GM12878 (cell line): ENCODE measurements around the gene RNF181. TPM values are rescaled to one million over a fixed set of nuclear protein-coding genes. Genes with fewer than 3 reads are reported as not detected.
A peak's percentile ranks its signal among the peaks of the same experiment; 100 is the strongest.

Source experiments
- ATAC-seq: fragments of 200-7000 bp; cut with Tn5 transposase; 3 replicates; pipeline ENCODE4 v1.9.1; 2020; ENCODE audit warnings: mild to moderate bottlenecking, moderate library complexity
- BruUV-seq: library from RNA; stranded (reverse); fragments of 400-500 nt; replicated peaks from 2 replicates; lab custom pipeline; 2021; lab: Mats Ljungman, UMichigan
- CTCF ChIA-PET: fragments of 300-600 bp; sonication (Branson Sonifier 250); formaldehyde crosslinking; extraction: SDS; loops from one replicate; lab custom pipeline; 2021; ENCODE audit warnings: inconsistent platforms; lab: Yijun Ruan, JAX
- POLR2A ChIA-PET: fragments of 350-600 bp; formaldehyde crosslinking; extraction: SDS; loops from one replicate; lab custom pipeline; 2021; ENCODE audit warnings: inconsistent platforms; lab: Charles Lee
- RAD21 ChIA-PET: fragments of 300-600 bp; sonication (Branson Sonifier 250); formaldehyde crosslinking; loops from one replicate; lab custom pipeline; 2023; ENCODE audit warnings: antibody characterized with exemption; ENCODE audit not compliant: unreplicated experiment; lab: Charles Lee
- SMC1A ChIA-PET: fragments of 300-600 bp; sonication (Branson Sonifier 250); formaldehyde crosslinking; loops from one replicate; lab custom pipeline; 2023; ENCODE audit not compliant: unreplicated experiment, uncharacterized antibody; lab: Charles Lee
- DNase-seq: peaks from one replicate; pipeline ENCODE4 v3.0.0-alpha.2; 2011; ENCODE audit warnings: low read depth, low spot score
- FAIRE-seq: peaks from 3 replicates; lab custom pipeline; 2011; peaks lifted over from hg19 to GRCh38; lab: Jason Lieb, UNC
- H2AFZ ChIP-seq: 2 replicates; pipeline ENCODE4 v1.6.0; 2011; ENCODE audit warnings: low read depth, low read length, control low read depth; ENCODE audit not compliant: control insufficient read depth
- H3K27ac ChIP-seq: 2 replicates; pipeline ENCODE4 v1.5.1; 2011; ENCODE audit warnings: control low read depth; ENCODE audit not compliant: control insufficient read depth, insufficient read depth
- H3K27me3 ChIP-seq, 2 experiments: replicated peaks in 1 of 2; 2 replicates each; pipeline versions ENCODE4 v1.6.0 to v1.6.1; 2011; ENCODE audit warnings: low read length in 1 of 2; ENCODE audit not compliant: control insufficient read depth in 2 of 2, insufficient read depth in 2 of 2
- H3K36me3 ChIP-seq, 2 experiments: 2 replicates each; pipeline ENCODE4 v1.5.1; 2011; ENCODE audit warnings: low read length in 1 of 2; ENCODE audit not compliant: control insufficient read depth in 2 of 2, insufficient read depth in 2 of 2
- H3K4me1 ChIP-seq: 2 replicates; pipeline ENCODE4 v1.6.1; 2011; ENCODE audit warnings: mild to moderate bottlenecking, low read length, moderate library complexity, mixed read lengths; ENCODE audit not compliant: control insufficient read depth, insufficient read depth
- H3K4me2 ChIP-seq: 2 replicates; pipeline ENCODE4 v1.6.0; 2011; ENCODE audit warnings: control low read depth; ENCODE audit not compliant: control insufficient read depth, insufficient read depth
- H3K4me3 ChIP-seq: fragments of 200-600 bp; sonication (generic); 2 replicates; pipeline ENCODE4 v1.5.1; 2016
- H3K79me2 ChIP-seq: 2 replicates; pipeline ENCODE4 v1.6.0; 2011; ENCODE audit warnings: low read length; ENCODE audit not compliant: control insufficient read depth, insufficient read depth
- H3K9ac ChIP-seq: 2 replicates; pipeline ENCODE4 v1.8.0; 2011; ENCODE audit warnings: low read length, control low read depth, mixed read lengths; ENCODE audit not compliant: control insufficient read depth, insufficient read depth
- H3K9me3 ChIP-seq: replicated peaks from 3 replicates; pipeline ENCODE4 v1.5.1; 2011; ENCODE audit warnings: mild to moderate bottlenecking, low read length; ENCODE audit not compliant: control insufficient read depth, insufficient read depth
- H4K20me1 ChIP-seq: 2 replicates; pipeline ENCODE4 v1.6.0; 2011; ENCODE audit not compliant: control insufficient read depth, insufficient read depth
- ASH2L ChIP-seq: fragments of 300-600, 200-600 bp; sonication (generic); IDR thresholded peaks from 2 replicates; pipeline ENCODE4 v1.6.1; 2017; ENCODE audit warnings: low read depth, mild to moderate bottlenecking, borderline replicate concordance
- BACH1 ChIP-seq: fragments of 450-650 bp; IDR thresholded peaks from 2 replicates; pipeline ENCODE4 v1.6.1; 2017; ENCODE audit warnings: mild to moderate bottlenecking, borderline replicate concordance
- CREM ChIP-seq: IDR thresholded peaks from 2 replicates; pipeline ENCODE4 v1.6.1; 2014; ENCODE audit warnings: antibody characterized with exemption, low read depth
- EED ChIP-seq: sonication (generic); IDR thresholded peaks from 2 replicates; pipeline ENCODE4 v1.6.1; 2016; ENCODE audit warnings: antibody characterized with exemption, low read depth
- PAX5 ChIP-seq: IDR thresholded peaks from 2 replicates; pipeline ENCODE4 v1.6.1; 2011; ENCODE audit warnings: low read depth, low read length, borderline replicate concordance
- POLR2AphosphoS2 ChIP-seq: IDR thresholded peaks from 2 replicates; pipeline ENCODE4 v1.6.1; 2011; ENCODE audit warnings: low read depth, mild to moderate bottlenecking, low read length, improper control_type of control experiment, moderate library complexity
- POU2F2 ChIP-seq: IDR thresholded peaks from 3 replicates; pipeline ENCODE4 v1.6.1; 2011; ENCODE audit warnings: low read depth, mild to moderate bottlenecking, low read length, borderline replicate concordance
- PRDM15 ChIP-seq: fragments of 450-650 bp; formaldehyde crosslinking; IDR thresholded peaks from 2 replicates; pipeline ENCODE4 v1.4.0; 2020; ENCODE audit warnings: mild to moderate bottlenecking, moderate library complexity
- STAT3 ChIP-seq: IDR thresholded peaks from 2 replicates; pipeline ENCODE4 v1.6.1; 2011; ENCODE audit warnings: low read depth, low read length, improper control_type of control experiment
- USF2 ChIP-seq: IDR thresholded peaks from 2 replicates; pipeline ENCODE4 v1.6.1; 2011; ENCODE audit warnings: low read depth, low read length, improper control_type of control experiment, borderline replicate concordance
- ZNF207 ChIP-seq: fragments of 450-650 bp; IDR thresholded peaks from 2 replicates; pipeline ENCODE4 v1.6.1; 2014; ENCODE audit warnings: antibody characterized with exemption, mild to moderate bottlenecking, borderline replicate concordance
- WGBS: methylation state at CpG from one replicate; pipeline ENCODE4 v1.1.6; 2016; ENCODE audit warnings: low lambda C conversion rate; ENCODE audit not compliant: insufficient replicate concordance, insufficient coverage; ENCODE audit errors: missing lambda C conversion rate; 5-methylcytosine and 5-hydroxymethylcytosine counted together
- in situ Hi-C: fragments of 300-500 bp; cut with MboI; formaldehyde crosslinking; loops from 9 replicates; pipeline ENCODE4 v1.14.3; 2018; ENCODE audit warnings: mixed read lengths
- intact Hi-C: fragments of 100-400 bp; cut with micrococcal nuclease; formaldehyde crosslinking; loops from one replicate; pipeline ENCODE4 v1.14.2; 2022; ENCODE audit not compliant: unreplicated experiment
- polyA plus RNA-seq, 11 experiments: library from polyadenylated mRNA; depleted of rRNA in 4 of 11; unstranded in 6 of 11; stranded (reverse) in 5 of 11; fragments of >200 nt; fragmentation: Nextera tagmentation in 4 of 11; fragmentation: Illumina TruSeq in 1 of 11; extraction: Ambion mirVana in 4 of 11; extraction: Trizol in 1 of 11; gene quantifications; 1 replicate in 1 of 11; 2 replicates in 10 of 11; pipeline versions ENCODE4 v1.2.1 to v1.2.3, GENCODE V29; 2011 to 2016; ENCODE audit warnings: inconsistent platforms in 2 of 11, missing spikeins in 2 of 11, low read depth in 1 of 11
- total RNA-seq, 4 experiments: library from RNA; depleted of rRNA in 3 of 4; stranded (reverse); fragments of >200 nt in 3 of 4; fragmentation: Illumina TruSeq in 1 of 4; extraction: Trizol in 1 of 4; gene quantifications; 2 replicates each; pipeline versions ENCODE4 v1.2.1 to v1.2.3, GENCODE V29; 2013 to 2021

The RNF181 gene
- total and polyA plus RNA-seq, 10 of the 15 experiments (the other 5 are each of a cell fraction or from before 2014, with no cell fraction given) = 101 to 409 (median 213) TPM

GRCh38 chr2:85605406-85606115, 10.0 kb downstream of the RNF181 start:
- FAIRE-seq (no peak), DNase-seq (no peak), ATAC-seq (no peak)
- H3K79me2 ChIP-seq = no peaks in the 10 kb centered on the region
- in situ Hi-C loops = no loop called here
- no peak overlapping the region for H3K4me2 ChIP-seq
- no peak overlapping the region for H3K4me3 ChIP-seq
- H3K4me1 ChIP-seq = no peaks in the 10 kb centered on the region; the same call in 1 of the 2 replicates
- ChIA-PET CTCF (interaction anchor here (1.6 kb wide), 1 partner anchor 32 kb away, joined by 7 read pairs; no protein-coding TSS in a partner anchor), RAD21 (interaction anchor here (1.2 kb wide), 1 partner anchor 10 kb away, joined by 6 read pairs; the partner anchor contains the start of gene RNF181), SMC1A (interaction anchor here (1.2 to 2.3 kb wide), 3 partner anchors 10 to 56 kb away, joined by 5 to 6 read pairs (median 5); partner anchors contain the start of gene RNF181), POLR2A (interaction anchor here (0.6 to 2.1 kb wide), 4 partner anchors 10 to 44 kb away, joined by 3 to 10 read pairs (median 4); partner anchors contain the start of gene RNF181)
- no peak overlapping the region for H3K9ac ChIP-seq
- no peaks in the 10 kb centered on the region for H3K27me3 ChIP-seq
- WGBS = 78% methylated on average over 4 of the region's 4 CpGs
- no peaks in the 10 kb centered on the region for H3K9me3 ChIP-seq
- no peaks in the 10 kb centered on the region; the same call in 1 of the 2 replicates for H4K20me1 ChIP-seq
- H2AFZ ChIP-seq = no peak overlapping the region
- H3K36me3 ChIP-seq = peaks cover 3 to 17% of the 10 kb centered on the region in 2 experiments; a peak in 3 of 4 replicates
- no peak for TF ChIP-seq POU2F2
- TF ChIP-seq POLR2AphosphoS2 = 0 out of 2 replicates have a peak, but pooled peaks have one; percentile 26
- no peak for TF ChIP-seq PAX5
- H3K27ac ChIP-seq = no peak overlapping the region
- intact Hi-C loops = no loop called here
- BruUV-seq = no TSS peak

DNA sequence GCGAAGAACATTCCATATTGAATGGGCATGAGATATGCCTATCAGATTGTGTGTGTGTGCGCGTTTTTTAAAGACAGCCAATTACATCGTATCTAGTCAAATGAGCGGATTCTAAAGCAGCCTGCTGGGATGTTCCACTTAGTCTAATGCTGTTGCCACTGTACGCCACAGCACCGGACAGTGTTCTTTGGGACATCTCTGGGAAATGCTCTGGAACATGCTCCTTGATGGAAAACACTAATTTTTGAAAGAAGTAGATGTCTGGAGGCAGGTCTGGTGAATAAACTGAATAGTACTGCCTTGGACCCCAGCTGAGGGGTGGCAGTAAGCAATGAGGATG, 10.5 kb downstream of the RNF181 start:
- intact Hi-C loops (no loop called here), in situ Hi-C loops (no loop called here)
- no peak overlapping the region for H3K4me3 ChIP-seq
- TF ChIP-seq CREM (no peak), EED (no peak), USF2 (no peak), PRDM15 (CRISPR knock-in tag) (no peak), BACH1 (no peak), STAT3 (no peak), ASH2L (no peak), ZNF207 (no peak)
- ChIA-PET CTCF (no interaction called here), RAD21 (interaction anchor here (0.7 kb wide), 1 partner anchor 610 kb away, joined by 3 read pairs; no protein-coding TSS in a partner anchor), POLR2A (interaction anchor here (0.6 to 2.1 kb wide), 3 partner anchors 11 to 302 kb away, joined by 3 to 10 read pairs (median 3); partner anchors contain the start of gene RNF181), SMC1A (interaction anchor here (2.3 kb wide), 1 partner anchor 15 kb away, joined by 5 read pairs; no protein-coding TSS in a partner anchor)
- H3K27me3 ChIP-seq = no peaks in the 10 kb centered on the region
- H3K4me2 ChIP-seq = no peak overlapping the region
- H3K27ac ChIP-seq = no peak overlapping the region
- FAIRE-seq (no peak), ATAC-seq (no peak), DNase-seq (no peak)
- no peaks in the 10 kb centered on the region; the same call in 1 of the 2 replicates for H4K20me1 ChIP-seq
- no TSS peak for BruUV-seq
- no peak overlapping the region for H2AFZ ChIP-seq
- H3K9me3 ChIP-seq = no peaks in the 10 kb centered on the region
- peaks cover 3 to 17% of the 10 kb centered on the region in 2 experiments; a peak in 3 of 4 replicates for H3K36me3 ChIP-seq
- over 99% methylated on average over 7 of the region's 7 CpGs for WGBS
- H3K79me2 ChIP-seq = peaks cover 2% of the 10 kb centered on the region
- H3K9ac ChIP-seq = no peak overlapping the region
- no peaks in the 10 kb centered on the region; the same call in 1 of the 2 replicates for H3K4me1 ChIP-seq
